ENCODE results near the gene SPSB2.
"Not testable (repeated sequence)": the region's sequence is repeated elsewhere in the genome, so short reads cannot be mapped to it uniquely, and the experiment has no call there.

SPSB2 gene

GRCh38 chr12:6912164-6912935, 39.2 kb upstream of the SPSB2 start:
- H4K20me1 ChIP-seq (ENCODE audit: control insufficient read depth, insufficient read depth, low read depth, low read length), result no peaks in the 10 kb centered on the region
- no peaks in the 10 kb centered on the region for H3K79me2 ChIP-seq (ENCODE audit: control insufficient read depth, low read length)
- no peaks in the 10 kb centered on the region for H3F3A ChIP-seq (ENCODE audit: control insufficient read depth, insufficient read depth)
- H3K27ac ChIP-seq (ENCODE audit: low read depth, low read length), result no peak overlapping the region
- no peaks in the 10 kb centered on the region for H3K9me3 ChIP-seq (ENCODE audit: control insufficient read depth, insufficient read depth, low read length)
- H3K27me3 ChIP-seq (ENCODE audit: control insufficient read depth, low read length), result peaks cover 58% of the 10 kb centered on the region
- no peak overlapping the region for H3K4me3 ChIP-seq (ENCODE audit: low read length)
- H3K4me2 ChIP-seq (ENCODE audit: low read length), result no peak overlapping the region
- H3K36me3 ChIP-seq (ENCODE audit: control insufficient read depth, low read length), result no peaks in the 10 kb centered on the region
- H3K4me1 ChIP-seq (ENCODE audit: control insufficient read depth, low read length), result peaks cover 18% of the 10 kb centered on the region
- TF ChIP-seq EZH2phosphoT487 (IDR thresholded peaks at IDR 0.05; ENCODE audit: borderline replicate concordance, low read length) (no peak), CTCF (IDR thresholded peaks at IDR 0.05; ENCODE audit: low read depth, low read length, poor library complexity, severe bottlenecking) (no peak)
- no peaks in the 10 kb centered on the region for H3K9me2 ChIP-seq (replicated peaks; ENCODE audit: control insufficient read depth, low read length)

DNA sequence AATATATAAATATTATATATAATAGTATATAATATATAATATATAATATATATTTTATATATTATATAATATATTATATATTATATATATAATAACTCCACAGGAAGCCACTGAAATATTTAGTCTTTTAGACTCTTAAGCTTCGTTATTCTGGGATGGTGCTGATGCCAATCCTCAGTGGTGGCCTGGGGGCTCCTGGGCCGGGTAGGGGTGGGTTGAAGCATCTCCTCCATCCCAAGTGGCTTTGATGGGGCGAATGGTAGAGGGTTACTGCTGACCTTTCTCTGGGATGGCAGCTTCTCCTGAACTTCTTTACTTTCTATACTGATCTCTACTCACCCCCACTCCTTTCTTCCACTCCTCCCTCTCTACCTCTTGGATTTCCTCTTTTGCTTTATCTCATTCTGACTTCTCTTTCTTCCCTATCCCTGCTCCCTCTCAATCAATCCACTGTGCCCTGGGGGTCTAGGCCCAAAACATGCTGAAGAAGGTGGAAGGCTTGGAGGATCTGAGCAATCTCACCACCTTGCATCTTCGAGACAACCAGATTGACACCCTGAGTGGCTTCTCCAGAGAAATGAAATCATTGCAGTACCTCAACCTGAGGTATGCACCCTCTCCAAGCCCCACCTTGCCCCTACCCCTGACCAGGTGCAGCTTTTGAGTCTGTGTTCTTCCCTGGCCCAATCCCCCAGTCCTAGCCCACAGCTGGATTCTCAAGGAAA, 36.5 kb upstream of the SPSB2 start:
- H4K20me1 ChIP-seq (ENCODE audit: control insufficient read depth, insufficient read depth, low read depth, low read length), result no peaks in the 10 kb centered on the region
- H3K27ac ChIP-seq (ENCODE audit: low read depth, low read length), result no peak overlapping the region
- no peak overlapping the region for H3K4me2 ChIP-seq (ENCODE audit: low read length)
- no peaks in the 10 kb centered on the region for H3F3A ChIP-seq (ENCODE audit: control insufficient read depth, insufficient read depth)
- TF ChIP-seq CTCF (IDR thresholded peaks at IDR 0.05; ENCODE audit: low read depth, low read length, poor library complexity, severe bottlenecking) (no peak), EZH2phosphoT487 (IDR thresholded peaks at IDR 0.05; ENCODE audit: borderline replicate concordance, low read length) (no peak)
- H3K4me1 ChIP-seq (ENCODE audit: control insufficient read depth, low read length), result peaks cover 18% of the 10 kb centered on the region
- no peaks in the 10 kb centered on the region for H3K79me2 ChIP-seq (ENCODE audit: control insufficient read depth, low read length)
- no peaks in the 10 kb centered on the region for H3K9me2 ChIP-seq (replicated peaks; ENCODE audit: control insufficient read depth, low read length)
- no peaks in the 10 kb centered on the region for H3K36me3 ChIP-seq (ENCODE audit: control insufficient read depth, low read length)
- H3K27me3 ChIP-seq (ENCODE audit: control insufficient read depth, low read length), result peaks cover 30% of the 10 kb centered on the region
- H3K9me3 ChIP-seq (ENCODE audit: control insufficient read depth, insufficient read depth, low read length), result no peaks in the 10 kb centered on the region
- H3K4me3 ChIP-seq (ENCODE audit: low read length), result no peak overlapping the region

- Histone ChIP-seq H3K27me3 (ENCODE audit: control insufficient read depth, low read length) (peaks cover 18% of the 10 kb centered on the region; the same call in 1 of the 2 replicates), H3K4me1 (ENCODE audit: control insufficient read depth, low read length) (peaks cover 19% of the 10 kb centered on the region)
- not testable (repeated sequence) for H3K27ac ChIP-seq (ENCODE audit: low read depth, low read length); H3K4me2 ChIP-seq (ENCODE audit: low read length); H3K9me3 ChIP-seq (ENCODE audit: control insufficient read depth, insufficient read depth, low read length); H3K4me3 ChIP-seq (ENCODE audit: low read length); H3K36me3 ChIP-seq (ENCODE audit: control insufficient read depth, low read length); H4K20me1 ChIP-seq (ENCODE audit: control insufficient read depth, insufficient read depth, low read depth, low read length); H3K9me2 ChIP-seq (replicated peaks; ENCODE audit: control insufficient read depth, low read length); H3K79me2 ChIP-seq (ENCODE audit: control insufficient read depth, low read length); H3F3A ChIP-seq (ENCODE audit: control insufficient read depth, insufficient read depth)
Observed at GRCh38 chr12:6908141-6908540, 35.0 kb upstream of the SPSB2 start.
